Natural killer cell (primary cell): Measurements from ENCODE around the gene PCAT6. TPM values are rescaled to one million over a fixed set of nuclear protein-coding genes. Genes with fewer than 3 reads are reported as not detected.

Experiments
- ATAC-seq, 3 donors: fragments of 150-1000 bp in 2 of 3; fragments of 200-7000 bp in 1 of 3; cut with Tn5 transposase; 1 replicate in 1 of 3; 2 replicates in 2 of 3; pipeline ENCODE4 v1.10.0; 2021; ENCODE audit warnings: mild to moderate bottlenecking in 2 of 3, moderate library complexity in 2 of 3
- DNase-seq, 2 donors: peaks; one replicate each; pipeline versions ENCODE4 v3.0.0 to v3.0.0-alpha.2; 2013 to 2021; ENCODE audit warnings: mixed read lengths in 1 of 2
- H3K27ac ChIP-seq: one replicate; pipeline ENCODE4 v1.5.1; 2013; ENCODE audit warnings: mild to moderate bottlenecking, low read length
- H3K27me3 ChIP-seq: one replicate; pipeline ENCODE4 v1.6.1; 2013; ENCODE audit warnings: low read length; ENCODE audit not compliant: control insufficient read depth, insufficient read depth
- H3K36me3 ChIP-seq: one replicate; pipeline ENCODE4 v1.6.1; 2013; ENCODE audit warnings: low read length; ENCODE audit not compliant: control insufficient read depth, insufficient read depth
- H3K4me1 ChIP-seq: one replicate; pipeline ENCODE4 v1.6.1; 2013; ENCODE audit warnings: low read length; ENCODE audit not compliant: control insufficient read depth, insufficient read depth
- H3K4me3 ChIP-seq: one replicate; pipeline ENCODE4 v1.5.1; 2013; ENCODE audit warnings: low read length
- H3K9me3 ChIP-seq: one replicate; pipeline ENCODE4 v1.6.1; 2013; ENCODE audit warnings: low read length; ENCODE audit not compliant: control insufficient read depth, insufficient read depth
- H3K27ac Mint-ChIP-seq, 2 donors: one replicate each; pipeline ENCODE4 v1.8.0; 2022; ENCODE audit warnings: mild to moderate bottlenecking in 2 of 2, mixed read lengths in 2 of 2, moderate library complexity in 1 of 2
- H3K27me3 Mint-ChIP-seq, 2 donors: one replicate each; pipeline ENCODE4 v1.8.0; 2022; ENCODE audit warnings: low read depth in 2 of 2, mixed read lengths in 2 of 2
- H3K36me3 Mint-ChIP-seq: one replicate; pipeline ENCODE4 v1.8.0; 2022; ENCODE audit warnings: mixed read lengths
- H3K4me1 Mint-ChIP-seq, 2 donors: one replicate each; pipeline ENCODE4 v1.8.0; 2022; ENCODE audit warnings: mixed read lengths in 2 of 2
- H3K4me3 Mint-ChIP-seq: one replicate; pipeline ENCODE4 v1.8.0; 2022; ENCODE audit warnings: mild to moderate bottlenecking, moderate library complexity, mixed read lengths
- H3K9me3 Mint-ChIP-seq, 2 donors: one replicate each; pipeline ENCODE4 v1.8.0; 2022; ENCODE audit warnings: mixed read lengths in 2 of 2
- CTCF ChIP-seq: fragments of 200-600 bp; IDR thresholded peaks from one replicate; pipeline ENCODE4 v1.8.0; 2022; ENCODE audit warnings: antibody characterized with exemption
- WGBS: methylation state at CpG from one replicate; pipeline ENCODE4 v1.1.7; 2013; ENCODE audit warnings: missing lambda C conversion rate; ENCODE audit not compliant: insufficient coverage; 5-methylcytosine and 5-hydroxymethylcytosine counted together
- intact Hi-C: fragments of 100-400 bp; cut with micrococcal nuclease; formaldehyde crosslinking; loops from one replicate; pipeline ENCODE4 v1.14.2; 2022
- total RNA-seq, 4 donors: library from RNA; stranded (reverse); fragments of 120-200 nt in 1 of 4; gene quantifications; one replicate each; pipeline versions ENCODE4 v1.2.3 to v1.2.4, GENCODE V29; 2013 to 2022

Gene PCAT6
- total RNA-seq, 3 donors from 2014 or later (not counting 1 experiment from before 2014, with no cell fraction given): 1.1 to 1.5 TPM; not detected in 1

- Mint-ChIP-seq H3K4me3 (no peak overlapping the region), H3K9me3 (no peaks in the 10 kb centered on the region), H3K4me1 (peaks cover 19 to 37% of the 10 kb centered on the region in 2 donors)
Observed at GRCh38 chr1:202802998-202803932, 7.5 kb upstream of the PCAT6 start.

GRCh38 chr1:202804126-202804525 is 6.6 kb upstream of the PCAT6 start:
- Mint-ChIP-seq H3K27me3 (no peaks in the 10 kb centered on the region), H3K4me3 (no peak overlapping the region), H3K27ac (no peak overlapping the region), H3K9me3 (no peaks in the 10 kb centered on the region), H3K4me1 (peaks cover 28 to 45% of the 10 kb centered on the region in 2 donors), H3K36me3 (no peaks in the 10 kb centered on the region)
- no peak for TF ChIP-seq CTCF
- WGBS: 65% methylated on average over 3 of the region's 4 CpGs
- intact Hi-C loops: no loop called here
- Histone ChIP-seq H3K27ac (no peak overlapping the region), H3K4me1 (peaks cover 6% of the 10 kb centered on the region), H3K36me3 (no peaks in the 10 kb centered on the region), H3K27me3 (no peaks in the 10 kb centered on the region), H3K9me3 (no peaks in the 10 kb centered on the region), H3K4me3 (no peak overlapping the region)
- DNase-seq (no peak), ATAC-seq (no peak)

More at GRCh38 chr1:202802998-202803932, 7.5 kb upstream of the PCAT6 start:
- no peaks in the 10 kb centered on the region for H3K9me3 ChIP-seq
- Mint-ChIP-seq H3K36me3 (no peaks in the 10 kb centered on the region), H3K27ac (no peak overlapping the region), H3K27me3 (no peaks in the 10 kb centered on the region)
- 89% methylated on average over 13 of the region's 15 CpGs for WGBS
- ATAC-seq: no peak
- no peak for DNase-seq
- no peak for TF ChIP-seq CTCF
- no peak overlapping the region for H3K27ac ChIP-seq
- H3K27me3 ChIP-seq: no peaks in the 10 kb centered on the region
- H3K4me3 ChIP-seq: no peak overlapping the region
- intact Hi-C loops: no loop called here
- peaks cover 6% of the 10 kb centered on the region for H3K4me1 ChIP-seq
- H3K36me3 ChIP-seq: no peaks in the 10 kb centered on the region

GRCh38 chr1:202805886-202806844 is 4.6 kb upstream of the PCAT6 start:
- H3K9me3 Mint-ChIP-seq: no peaks in the 10 kb centered on the region
- no peaks in the 10 kb centered on the region for H3K27me3 Mint-ChIP-seq
- intact Hi-C loops: loop anchor here (5.0 kb wide), 1 partner anchor 201 kb away; the partner anchor contains the start of gene TMEM183A
- H3K4me3 ChIP-seq: peak overlapping the region; percentile 61
- H3K4me1 Mint-ChIP-seq: peaks cover 36 to 55% of the 10 kb centered on the region in 2 donors
- WGBS: 28% methylated on average over 4 of the region's 7 CpGs
- H3K4me3 Mint-ChIP-seq: peak overlapping the region; percentile 84
- H3K27ac ChIP-seq: peak overlapping the region; percentile 47
- ATAC-seq (no peak), DNase-seq (peak in 1 of 2 donors; percentile 26)
- H3K4me1 ChIP-seq: peaks cover 15% of the 10 kb centered on the region
- H3K36me3 ChIP-seq: no peaks in the 10 kb centered on the region
- peak overlapping the region; percentile 82 to 88 for H3K27ac Mint-ChIP-seq
- H3K36me3 Mint-ChIP-seq: no peaks in the 10 kb centered on the region
- TF ChIP-seq CTCF: no peak
- no peaks in the 10 kb centered on the region for H3K27me3 ChIP-seq
- no peaks in the 10 kb centered on the region for H3K9me3 ChIP-seq
